HepG2 (cell line): ENCODE data around the gene CAGE1. TPM values are rescaled to one million over a fixed set of nuclear protein-coding genes. Genes with fewer than 3 reads are reported as not detected.
A peak's percentile ranks its signal among the peaks of the same experiment; 100 is the strongest.

Experiments
- CEBPG ChIP-seq: IDR thresholded peaks from 2 replicates; pipeline ENCODE4 v1.6.1; 2016
- E2F2 ChIP-seq: sonication (generic); formaldehyde crosslinking; IDR thresholded peaks from 2 replicates; pipeline ENCODE4 v1.4.0; 2020; ENCODE audit warnings: missing genetic modification reagents, borderline replicate concordance
- EED ChIP-seq: sonication (generic); formaldehyde crosslinking; IDR thresholded peaks from 2 replicates; pipeline ENCODE4 v1.5.0; 2020; ENCODE audit warnings: mild to moderate bottlenecking, missing genetic modification reagents
- EP300 ChIP-seq, 3 experiments: sonication (generic) in 1 of 3; formaldehyde crosslinking in 1 of 3; IDR thresholded peaks; 2 replicates each; pipeline versions ENCODE4 v1.5.1 to v1.6.1; 2011 to 2020; ENCODE audit warnings: low read depth in 2 of 3, low read length in 2 of 3, borderline replicate concordance in 1 of 3, improper control_type of control experiment in 1 of 3, mild to moderate bottlenecking in 1 of 3, missing genetic modification reagents in 1 of 3, moderate library complexity in 1 of 3
- FOXJ3 ChIP-seq: sonication (generic); formaldehyde crosslinking; IDR thresholded peaks from 2 replicates; pipeline ENCODE4 v1.4.0; 2020; ENCODE audit warnings: missing genetic modification reagents, mild to moderate bottlenecking, borderline replicate concordance
- GRHL1 ChIP-seq: sonication (generic); formaldehyde crosslinking; conservative IDR thresholded peaks from 2 replicates; pipeline ENCODE4 v1.8.0; 2022; ENCODE audit warnings: missing genetic modification reagents
- KLF13 ChIP-seq: sonication (generic); formaldehyde crosslinking; IDR thresholded peaks from 2 replicates; pipeline ENCODE4 v1.4.0; 2020; ENCODE audit warnings: mild to moderate bottlenecking, missing genetic modification reagents
- KLF9 ChIP-seq: IDR thresholded peaks from 2 replicates; pipeline ENCODE4 v1.6.1; 2016; ENCODE audit warnings: low read depth
- NFIC ChIP-seq: IDR thresholded peaks from 2 replicates; pipeline ENCODE4 v1.6.1; 2012; ENCODE audit warnings: mild to moderate bottlenecking, low read length, inconsistent platforms
- PREB ChIP-seq: sonication (generic); formaldehyde crosslinking; IDR thresholded peaks from 2 replicates; pipeline ENCODE4 v1.4.0; 2020; ENCODE audit warnings: missing genetic modification reagents
- REPIN1 ChIP-seq: sonication (generic); formaldehyde crosslinking; IDR thresholded peaks from 2 replicates; pipeline ENCODE4 v1.8.0; 2022; ENCODE audit warnings: missing genetic modification reagents, low read depth, mild to moderate bottlenecking, borderline replicate concordance
- SP2 ChIP-seq: sonication (generic); formaldehyde crosslinking; IDR thresholded peaks from 2 replicates; pipeline ENCODE4 v1.5.1; 2020; ENCODE audit warnings: mild to moderate bottlenecking, missing genetic modification reagents
- TEAD2 ChIP-seq: sonication (generic); formaldehyde crosslinking; IDR thresholded peaks from 2 replicates; pipeline ENCODE4 v1.9.0; 2021; ENCODE audit warnings: missing genetic modification reagents
- XRCC5 ChIP-seq: fragments of 200-400 bp; formaldehyde crosslinking; optimal IDR thresholded peaks from 2 replicates; pipeline ENCODE3; 2017; ENCODE audit warnings: mild to moderate bottlenecking, low read length
- ZNF510 ChIP-seq: sonication (generic); formaldehyde crosslinking; IDR thresholded peaks from 2 replicates; pipeline ENCODE4 v1.4.0; 2020; ENCODE audit warnings: low read depth, mild to moderate bottlenecking, missing genetic modification reagents
- ZNF557 ChIP-seq: sonication (generic); formaldehyde crosslinking; IDR thresholded peaks from 2 replicates; pipeline ENCODE4 v1.4.0; 2020; ENCODE audit warnings: missing genetic modification reagents
- ZNF780A ChIP-seq: sonication (generic); formaldehyde crosslinking; IDR thresholded peaks from 2 replicates; pipeline ENCODE4 v1.8.0; 2022; ENCODE audit warnings: mild to moderate bottlenecking, missing genetic modification reagents, moderate library complexity
- ZNF879 ChIP-seq: sonication (generic); formaldehyde crosslinking; IDR thresholded peaks from 2 replicates; pipeline ENCODE4 v1.8.1; 2023; ENCODE audit warnings: missing genetic modification reagents
- polyA plus RNA-seq, 8 experiments: library from polyadenylated mRNA; depleted of rRNA in 3 of 8; stranded (reverse) in 7 of 8; unstranded in 1 of 8; fragments of >200 nt; fragmentation: Illumina TruSeq in 4 of 8; extraction: Trizol in 4 of 8; gene quantifications; 2 replicates each; pipeline versions ENCODE4 v1.2.1 to v1.2.3, GENCODE V29; 2011 to 2016; ENCODE audit warnings: low read depth in 4 of 8, missing spikeins in 1 of 8, mixed read lengths in 1 of 8; ENCODE audit not compliant: insufficient read depth in 1 of 8
- total RNA-seq, 5 experiments: library from RNA; depleted of rRNA; stranded (reverse); fragments of >200 nt; fragmentation: Illumina TruSeq; extraction: Trizol; gene quantifications; 2 replicates each; pipeline ENCODE4 v1.2.3, GENCODE V29; 2016; ENCODE audit warnings: low read depth in 1 of 5

Gene CAGE1
- total and polyA plus RNA-seq, 2 of the 13 experiments (the other 11 are each of a cell fraction or from before 2014, with no cell fraction given): 0.03 to 0.15 TPM

GRCh38 chr6:7433121-7433617, 43.6 kb upstream of the CAGE1 start (continued):
- 0 out of 2 replicates have a peak, but pooled peaks have one; percentile 44 for TF ChIP-seq E2F2 (CRISPR knock-in tag)
- no peak for TF ChIP-seq NFIC
- TF ChIP-seq FOXJ3: 0 out of 2 replicates have a peak, but pooled peaks have one; percentile 13
- no peak for TF ChIP-seq ZNF780A
- TF ChIP-seq XRCC5: peak; percentile 25
- TF ChIP-seq EP300 (IDR thresholded peaks at IDR 0.05; ENCODE audit: low read depth in 2 of 2, low read length in 2 of 2): no peak
- no peak for TF ChIP-seq EP300 (CRISPR knock-in tag; IDR thresholded peaks at IDR 0.05; ENCODE audit: borderline replicate concordance)
- 0 out of 2 replicates have a peak, but pooled peaks have one; percentile 23 for TF ChIP-seq KLF13 (CRISPR knock-in tag)
- 0 out of 2 replicates have a peak, but pooled peaks have one; percentile 25 for TF ChIP-seq ZNF557 (CRISPR knock-in tag)
- TF ChIP-seq GRHL1 (CRISPR knock-in tag): no peak
- no peak for TF ChIP-seq ZNF510
- TF ChIP-seq KLF9 (CRISPR knock-in tag): no peak
- TF ChIP-seq SP2 (CRISPR knock-in tag): 0 out of 2 replicates have a peak, but pooled peaks have one; percentile 8
- no peak for TF ChIP-seq PREB (CRISPR knock-in tag)
- TF ChIP-seq CEBPG (CRISPR knock-in tag): no peak
- no peak for TF ChIP-seq REPIN1 (CRISPR knock-in tag)
- TF ChIP-seq ZNF879: no peak
- TF ChIP-seq TEAD2 (CRISPR knock-in tag): peak; percentile 49; the same call in 1 of the 2 replicates
- peak; percentile 18; the same call in 1 of the 2 replicates for TF ChIP-seq EED (CRISPR knock-in tag)
